Measurements from ENCODE around the gene DYNC1LI1. TPM values are rescaled to one million over a fixed set of nuclear protein-coding genes. Genes with fewer than 3 reads are reported as not detected.

DYNC1LI1 gene
- total RNA-seq, 1 experiment from 2014 or later: 56.2 TPM

DNA sequence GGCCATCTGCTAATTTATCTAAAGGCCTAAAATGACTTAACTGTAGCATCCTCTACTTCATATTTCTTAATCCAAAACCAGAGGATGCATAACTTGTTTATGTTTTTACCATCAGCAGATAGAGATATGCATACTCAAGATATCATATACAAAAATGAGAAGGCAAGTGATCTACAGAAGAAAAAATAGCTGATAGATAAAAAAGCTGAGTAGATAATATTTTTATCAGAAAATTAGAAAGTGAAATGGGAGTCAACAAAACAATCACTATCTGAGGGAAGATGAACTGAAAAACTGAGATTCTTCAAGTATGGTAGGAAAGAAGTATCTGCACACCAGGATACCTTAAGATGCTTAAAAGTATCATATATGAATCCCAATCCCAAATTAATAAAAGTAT is 25.4 kb downstream of the DYNC1LI1 start:
- H3K79me1 ChIP-seq (ENCODE audit: insufficient read depth, low read depth, low read length, poor library complexity, severe bottlenecking): peaks cover 11% of the 10 kb centered on the region
- H2BK120ac ChIP-seq (ENCODE audit: low read depth, low read length, poor library complexity, severe bottlenecking): no peak overlapping the region
- no peak overlapping the region for H2BK15ac ChIP-seq (ENCODE audit: low read depth, low read length)
- H3K14ac ChIP-seq (ENCODE audit: insufficient read depth, low read length): no peak overlapping the region
- H3K56ac ChIP-seq (ENCODE audit: insufficient read length, low read depth, low read length): no peak overlapping the region
- Mint-ChIP-seq H3K4me3 (no peak overlapping the region), H3K27ac (no peak overlapping the region), H3K36me3 (ENCODE audit: insufficient read depth in 1 of 3, low read depth in 3 of 3) (peaks cover 3 to 29% (median 20%) of the 10 kb centered on the region in 3 experiments; a peak in 6 of 7 replicates), H3K9me3 (no peaks in the 10 kb centered on the region), H3K4me1 (peaks cover 5% of the 10 kb centered on the region in 2 experiments), H3K27me3 (ENCODE audit: low read depth) (no peaks in the 10 kb centered on the region)
- no peaks in the 10 kb centered on the region for H4K20me1 ChIP-seq (ENCODE audit: control insufficient read depth, insufficient read depth, insufficient read length)
- TF ChIP-seq, protein P1, sequence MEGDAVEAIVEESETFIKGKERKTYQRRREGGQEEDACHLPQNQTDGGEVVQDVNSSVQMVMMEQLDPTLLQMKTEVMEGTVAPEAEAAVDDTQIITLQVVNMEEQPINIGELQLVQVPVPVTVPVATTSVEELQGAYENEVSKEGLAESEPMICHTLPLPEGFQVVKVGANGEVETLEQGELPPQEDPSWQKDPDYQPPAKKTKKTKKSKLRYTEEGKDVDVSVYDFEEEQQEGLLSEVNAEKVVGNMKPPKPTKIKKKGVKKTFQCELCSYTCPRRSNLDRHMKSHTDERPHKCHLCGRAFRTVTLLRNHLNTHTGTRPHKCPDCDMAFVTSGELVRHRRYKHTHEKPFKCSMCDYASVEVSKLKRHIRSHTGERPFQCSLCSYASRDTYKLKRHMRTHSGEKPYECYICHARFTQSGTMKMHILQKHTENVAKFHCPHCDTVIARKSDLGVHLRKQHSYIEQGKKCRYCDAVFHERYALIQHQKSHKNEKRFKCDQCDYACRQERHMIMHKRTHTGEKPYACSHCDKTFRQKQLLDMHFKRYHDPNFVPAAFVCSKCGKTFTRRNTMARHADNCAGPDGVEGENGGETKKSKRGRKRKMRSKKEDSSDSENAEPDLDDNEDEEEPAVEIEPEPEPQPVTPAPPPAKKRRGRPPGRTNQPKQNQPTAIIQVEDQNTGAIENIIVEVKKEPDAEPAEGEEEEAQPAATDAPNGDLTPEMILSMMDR (conservative IDR thresholded peaks at IDR 0.05): no peak
- H3K9ac ChIP-seq (ENCODE audit: extremely low read depth, insufficient read length, low read length): no peak overlapping the region
- no peaks in the 10 kb centered on the region for H3K9me3 ChIP-seq (ENCODE audit: control insufficient read depth, low read depth, low read length)
- no peak overlapping the region for H3K18ac ChIP-seq (ENCODE audit: insufficient read length, low read depth, low read length)
- H3K79me2 ChIP-seq (ENCODE audit: insufficient read depth, low read length): peaks cover 5% of the 10 kb centered on the region; the same call in 1 of the 2 replicates
- no peak overlapping the region for H4K5ac ChIP-seq (ENCODE audit: insufficient read length, low read depth, low read length)
- no peak overlapping the region for H4K8ac ChIP-seq (replicated peaks; ENCODE audit: insufficient read length, low read depth, low read length)
- H3K23me2 ChIP-seq (ENCODE audit: insufficient read length, low read depth, low read length, poor library complexity, severe bottlenecking): no peaks in the 10 kb centered on the region
- H3K23ac ChIP-seq (ENCODE audit: insufficient read length, low read depth, low read length): no peak overlapping the region
- no peaks in the 10 kb centered on the region for H3K27me3 ChIP-seq (ENCODE audit: insufficient read depth, low read length)
- H2AFZ ChIP-seq (ENCODE audit: low read length): no peak overlapping the region
- H2BK12ac ChIP-seq (ENCODE audit: insufficient read length, low read depth, low read length): no peak overlapping the region
- no peaks in the 10 kb centered on the region for H3K4me1 ChIP-seq (ENCODE audit: insufficient read depth, low read length)
- H2BK20ac ChIP-seq (ENCODE audit: low read depth, low read length, poor library complexity, severe bottlenecking): no peak overlapping the region
- H4K91ac ChIP-seq (ENCODE audit: insufficient read length, low read depth, low read length): no peak overlapping the region
- H3K27ac ChIP-seq (ENCODE audit: insufficient read length, low read depth, low read length): no peak overlapping the region
- no peak for DNase-seq
- H2AK5ac ChIP-seq (ENCODE audit: insufficient read length, low read length): no peak overlapping the region
- H3K4me2 ChIP-seq (ENCODE audit: insufficient read depth, insufficient read length, low read length): no peak overlapping the region
- no peak overlapping the region for H2BK5ac ChIP-seq (ENCODE audit: insufficient read length, low read length)
- no peak overlapping the region for H3T11ph ChIP-seq (ENCODE audit: low read length)
- H3K4ac ChIP-seq (ENCODE audit: low read depth, low read length): no peak overlapping the region

Measured in H9 (cell line).